Heart left ventricle (tissue), 13 donors: ENCODE results near the gene MICAL2.

Experiments
- POLR2A ChIP-seq, 2 donors: fragments of 450-650 bp; IDR thresholded peaks; one replicate each; pipeline ENCODE4 v1.6.1; 2017; ENCODE audit warnings: antibody characterized with exemption in 2 of 2, mild to moderate bottlenecking in 2 of 2, moderate library complexity in 2 of 2
- TF ChIP-seq, protein P1 (sequence below), 12 donors: fragments of 200-600 bp; sonication (generic) in 4 of 12; IDR thresholded peaks; one replicate each; pipeline versions ENCODE4 v1.5.0 to v1.8.0; 2018 to 2022; ENCODE audit warnings: antibody characterized with exemption in 12 of 12, mild to moderate bottlenecking in 5 of 12
- donor health status: ischemic (EF 13 %, LVEDD 7.1; RV severe dilation, severe dysfunction).
- donor health status: DM: no; HTN: yes; CAD: no.
- donor health status: DM: no; HTN: no; CAD: no.
- donor health status: ischemic (EF 25% LVEDD 6.9; RV normal size, moderate dysfunction).
- donor health status: ischemic (EF 25% LVEDD 5.7; RV mildly dilated, moderate dysfunction).
- donor health status: ischemic (EF 35%, LVEDD 5.7; RV mildly dilated, moderate dysfunction).
- donor health status: nonischemic (EF 11% LVEDD 7.7; RV severe dilation, severe dysfunction).
- donor health status: DM: yes; HTN: yes; CAD: no.
- donor health status: PGD.
- donor health status: ischemic (EF 29% LVEDD 5.4; RV normal size, mild dysfunction).
- donor health status: nonischemic (EF 23%, LVEDD 6.1; RV moderate dilation, normal function).

GRCh38 chr11:12129227-12129626, 18.8 kb downstream of the MICAL2 start:
- TF ChIP-seq, protein P1, sequence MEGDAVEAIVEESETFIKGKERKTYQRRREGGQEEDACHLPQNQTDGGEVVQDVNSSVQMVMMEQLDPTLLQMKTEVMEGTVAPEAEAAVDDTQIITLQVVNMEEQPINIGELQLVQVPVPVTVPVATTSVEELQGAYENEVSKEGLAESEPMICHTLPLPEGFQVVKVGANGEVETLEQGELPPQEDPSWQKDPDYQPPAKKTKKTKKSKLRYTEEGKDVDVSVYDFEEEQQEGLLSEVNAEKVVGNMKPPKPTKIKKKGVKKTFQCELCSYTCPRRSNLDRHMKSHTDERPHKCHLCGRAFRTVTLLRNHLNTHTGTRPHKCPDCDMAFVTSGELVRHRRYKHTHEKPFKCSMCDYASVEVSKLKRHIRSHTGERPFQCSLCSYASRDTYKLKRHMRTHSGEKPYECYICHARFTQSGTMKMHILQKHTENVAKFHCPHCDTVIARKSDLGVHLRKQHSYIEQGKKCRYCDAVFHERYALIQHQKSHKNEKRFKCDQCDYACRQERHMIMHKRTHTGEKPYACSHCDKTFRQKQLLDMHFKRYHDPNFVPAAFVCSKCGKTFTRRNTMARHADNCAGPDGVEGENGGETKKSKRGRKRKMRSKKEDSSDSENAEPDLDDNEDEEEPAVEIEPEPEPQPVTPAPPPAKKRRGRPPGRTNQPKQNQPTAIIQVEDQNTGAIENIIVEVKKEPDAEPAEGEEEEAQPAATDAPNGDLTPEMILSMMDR (IDR thresholded peaks at IDR 0.05) = no peak
- no peak for TF ChIP-seq POLR2A (IDR thresholded peaks at IDR 0.05)
